AML-193 (cell line): ENCODE data around the gene NFIX.
A peak's percentile ranks its signal among the peaks of the same experiment; 100 is the strongest.

Experiments
- DNase-seq, 2 experiments: peaks; one replicate each; lab custom pipeline; 2025; lab: John Stamatoyannopoulos, UW

Gene NFIX

GRCh38 chr19:13072188-13072908 is 77.1 kb downstream of the NFIX start:
- DNase-seq, result no peak

DNA sequence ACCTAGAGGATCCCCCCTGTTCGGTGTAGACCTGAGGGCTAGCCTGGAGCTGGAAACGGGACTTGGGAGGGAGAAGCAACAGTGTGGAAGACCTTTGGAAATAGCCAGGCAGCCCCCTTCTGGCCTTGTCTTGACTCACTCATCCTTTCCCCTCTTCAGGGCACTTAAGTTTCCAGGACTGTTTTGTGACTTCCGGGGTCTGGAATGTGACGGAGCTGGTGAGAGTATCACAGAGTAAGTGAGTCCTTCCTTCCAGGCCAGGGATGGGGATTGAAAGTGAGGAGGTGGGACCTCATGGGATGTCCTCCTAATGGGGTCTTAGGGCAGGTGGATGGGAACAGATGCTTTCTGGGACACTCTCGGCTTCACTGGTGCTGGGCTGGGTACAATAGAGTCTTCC is 78.0 kb downstream of the NFIX start:
- no peak for DNase-seq

- DNase-seq, result no peak
These were observed 79.1 kb downstream of the NFIX start for GRCh38 chr19:13074378-13074777.

DNA sequence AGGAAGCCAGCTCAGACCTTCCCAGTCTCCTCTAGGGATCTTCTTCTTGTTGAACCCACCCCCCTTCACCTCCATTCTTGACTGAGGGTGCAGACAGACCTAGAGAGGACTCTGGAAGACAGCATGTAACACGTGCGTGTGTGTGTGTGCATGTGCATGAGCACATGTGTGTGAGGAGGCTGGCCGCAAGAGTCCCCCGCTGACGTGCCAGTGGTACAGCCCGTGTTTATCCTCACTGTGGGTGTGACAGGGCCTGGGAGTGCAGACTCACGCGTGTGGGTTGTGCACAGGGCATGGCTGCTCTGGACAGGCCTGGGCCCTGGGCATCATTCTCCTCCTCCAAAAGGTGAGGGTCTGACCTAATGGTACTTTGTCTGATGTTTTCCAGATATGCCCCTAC is 81.0 kb downstream of the NFIX start:
- no peak for DNase-seq

- DNase-seq, result no peak
These were observed 81.5 kb downstream of the NFIX start for GRCh38 chr19:13076787-13077186.

- DNase-seq, result no peak
These were observed 82.0 kb downstream of the NFIX start for GRCh38 chr19:13077240-13077639.

- no peak for DNase-seq
These were observed 83.1 kb downstream of the NFIX start for GRCh38 chr19:13078381-13078780.

GRCh38 chr19:13078897-13079541 is 83.7 kb downstream of the NFIX start:
- DNase-seq, result no peak

- DNase-seq, result no peak
These were observed 84.3 kb downstream of the NFIX start for GRCh38 chr19:13079542-13079986.

DNA sequence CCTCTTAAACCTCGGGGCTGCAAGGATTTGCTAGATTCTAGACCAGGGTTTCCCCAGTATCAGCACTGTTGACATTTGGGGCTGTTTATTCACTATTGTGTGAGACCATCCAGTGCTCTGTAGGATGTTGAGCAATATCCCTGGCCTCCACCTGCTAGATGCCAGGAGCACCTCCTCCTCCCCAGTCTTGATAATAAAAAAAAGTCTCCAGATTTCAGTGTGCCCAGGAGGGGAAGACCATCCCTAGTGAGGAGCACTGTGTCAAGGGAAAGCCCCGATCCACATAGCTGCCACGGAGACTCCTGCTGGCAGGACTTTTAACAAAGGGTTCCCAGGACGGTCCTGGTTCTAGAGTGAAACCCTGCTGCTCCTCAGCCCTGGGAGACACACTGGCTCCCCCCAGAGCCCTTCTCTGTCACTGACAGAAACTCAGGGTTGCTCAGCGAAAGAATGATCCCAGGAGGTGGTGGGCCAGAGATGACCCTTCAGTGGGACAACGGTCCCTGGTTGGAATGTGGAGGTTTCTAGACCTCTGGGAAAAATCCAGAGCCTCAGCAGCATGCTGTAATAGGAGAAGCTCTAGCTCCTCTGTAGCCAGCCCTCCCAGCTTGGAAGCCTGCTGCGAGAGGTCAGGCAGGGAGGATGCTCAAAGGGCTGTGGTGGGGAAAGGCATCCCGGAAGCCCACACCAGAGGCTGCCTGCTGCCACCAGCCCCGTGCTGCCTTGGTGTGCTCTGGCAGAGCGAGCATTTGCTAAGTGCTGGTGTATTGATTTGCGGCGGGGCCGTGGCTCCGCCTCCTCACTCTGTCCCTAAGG is 87.1 kb downstream of the NFIX start:
- no peak for DNase-seq

- DNase-seq, result no peak
These were observed 87.7 kb downstream of the NFIX start for GRCh38 chr19:13083008-13083404.

GRCh38 chr19:13083627-13084026 is 88.4 kb downstream of the NFIX start:
- DNase-seq, result no peak

- no peak for DNase-seq
These were observed 90.4 kb downstream of the NFIX start for GRCh38 chr19:13085666-13086065.

DNA sequence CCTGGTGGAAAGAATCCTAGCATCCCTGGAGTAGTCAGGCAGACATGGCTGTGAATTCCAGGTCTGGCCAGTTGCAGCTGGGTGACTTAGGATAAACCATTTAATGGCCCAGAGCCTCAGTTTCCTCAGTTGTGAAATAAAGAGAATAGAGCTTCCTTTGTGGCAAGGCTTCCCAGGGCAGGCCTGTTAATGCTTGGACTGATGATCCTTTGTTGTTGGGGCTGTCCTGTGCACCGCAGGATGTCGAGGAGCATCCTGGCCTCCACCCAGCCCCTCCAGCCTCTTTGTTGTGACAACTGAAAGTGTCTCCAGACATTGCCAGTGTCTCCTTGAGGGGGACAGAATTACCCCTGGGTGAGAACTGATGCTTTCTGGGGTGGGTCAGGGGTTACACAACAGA is 91.1 kb downstream of the NFIX start:
- DNase-seq, result no peak

DNA sequence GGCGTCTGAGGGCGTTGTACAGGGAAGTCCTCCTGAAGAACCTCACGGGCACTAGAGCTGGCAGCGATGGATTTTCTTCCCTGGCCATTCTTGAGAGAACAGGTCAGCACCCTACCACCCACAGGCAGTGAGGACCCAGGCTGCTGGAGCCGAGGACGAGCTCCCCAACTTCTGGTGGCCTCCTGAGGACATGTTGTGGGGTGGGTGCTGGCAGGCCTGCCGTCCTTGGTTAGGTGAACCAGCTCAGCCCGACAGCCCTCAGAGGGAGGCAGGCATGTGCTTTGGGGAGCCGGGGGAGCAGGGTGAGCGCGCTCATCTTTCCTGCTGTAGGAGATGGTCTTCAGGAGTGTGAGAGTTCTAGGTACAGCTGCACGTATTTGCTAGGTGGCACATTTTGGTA is 92.0 kb downstream of the NFIX start:
- no peak for DNase-seq

- DNase-seq, result no peak
These were observed 92.7 kb downstream of the NFIX start for GRCh38 chr19:13087795-13088537.

GRCh38 chr19:13089139-13089856 is 94.0 kb downstream of the NFIX start:
- DNase-seq, result peak in 1 of 2 experiments; percentile 5

GRCh38 chr19:13089857-13090507 is 94.7 kb downstream of the NFIX start:
- DNase-seq, result no peak

GRCh38 chr19:13090511-13091231 is 95.4 kb downstream of the NFIX start:
- DNase-seq, result no peak
